ELF-1 (cell line): ENCODE results near the gene GRIK3.

Source experiments
- DNase-seq: peaks from one replicate; pipeline ENCODE4 v3.0.0-alpha.2; 2016; ENCODE audit warnings: low read depth, low spot score

The GRIK3 gene

DNA sequence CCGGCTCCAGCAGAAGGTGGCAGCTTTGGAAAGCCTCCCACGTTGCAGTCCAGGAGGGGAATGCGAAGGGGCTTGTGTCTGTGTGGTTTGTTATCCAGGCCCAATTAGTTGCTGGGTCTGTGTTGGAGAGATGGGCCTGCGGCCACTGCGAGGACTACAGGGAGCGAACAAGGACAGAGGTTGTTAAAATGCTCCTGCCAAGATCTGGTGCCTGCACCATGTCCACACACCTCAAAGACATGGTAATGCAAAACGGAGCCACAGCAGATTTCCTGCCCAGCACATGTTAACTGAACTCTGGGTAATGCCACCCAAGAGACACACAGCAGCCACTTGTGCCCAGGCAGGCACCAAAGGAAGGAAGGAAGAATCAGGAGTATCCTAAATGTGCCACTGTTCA is 18.6 kb downstream of the GRIK3 start:
- DNase-seq, result no peak

DNA sequence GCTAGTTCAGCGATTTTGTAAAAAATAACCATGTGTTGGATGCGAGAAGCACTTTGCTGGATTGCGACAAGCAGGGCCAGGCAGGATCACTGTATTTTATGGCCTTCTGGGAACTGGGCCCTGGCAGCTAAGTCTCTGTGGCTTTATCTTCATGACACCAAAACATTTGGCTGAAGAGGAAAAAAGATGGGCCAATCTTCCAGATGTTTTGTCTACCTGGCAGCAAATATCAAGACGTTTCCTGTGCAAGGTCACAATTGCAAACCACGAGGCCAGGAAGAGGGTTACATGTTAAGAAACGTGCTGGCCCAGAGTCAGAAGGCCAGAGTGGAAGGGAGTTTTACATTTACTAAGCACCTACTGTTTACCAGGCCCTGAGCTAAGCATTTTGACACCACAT is 22.1 kb downstream of the GRIK3 start:
- no peak for DNase-seq

DNA sequence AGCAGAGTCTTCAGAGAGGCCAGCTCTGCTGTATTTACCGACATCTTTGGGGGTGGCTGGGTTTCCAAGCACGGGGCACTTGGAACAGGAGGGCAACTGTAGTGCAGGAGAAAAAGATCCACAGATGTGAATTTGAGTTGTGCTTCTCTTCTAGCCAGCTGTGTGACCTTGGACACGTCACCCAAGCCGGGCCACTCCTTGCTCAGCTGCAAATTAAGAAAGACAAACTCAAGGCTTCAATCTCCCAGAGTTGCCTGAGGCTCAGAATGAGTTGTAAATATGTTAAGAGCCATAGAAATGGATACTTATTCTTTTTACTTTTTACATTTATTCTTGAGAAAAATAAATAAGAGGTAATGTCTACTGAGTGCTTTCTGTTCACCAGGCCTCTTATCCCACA is 24.3 kb downstream of the GRIK3 start:
- DNase-seq, result no peak

GRCh38 chr1:37009521-37009920 is 24.8 kb downstream of the GRIK3 start:
- DNase-seq, result no peak

DNA sequence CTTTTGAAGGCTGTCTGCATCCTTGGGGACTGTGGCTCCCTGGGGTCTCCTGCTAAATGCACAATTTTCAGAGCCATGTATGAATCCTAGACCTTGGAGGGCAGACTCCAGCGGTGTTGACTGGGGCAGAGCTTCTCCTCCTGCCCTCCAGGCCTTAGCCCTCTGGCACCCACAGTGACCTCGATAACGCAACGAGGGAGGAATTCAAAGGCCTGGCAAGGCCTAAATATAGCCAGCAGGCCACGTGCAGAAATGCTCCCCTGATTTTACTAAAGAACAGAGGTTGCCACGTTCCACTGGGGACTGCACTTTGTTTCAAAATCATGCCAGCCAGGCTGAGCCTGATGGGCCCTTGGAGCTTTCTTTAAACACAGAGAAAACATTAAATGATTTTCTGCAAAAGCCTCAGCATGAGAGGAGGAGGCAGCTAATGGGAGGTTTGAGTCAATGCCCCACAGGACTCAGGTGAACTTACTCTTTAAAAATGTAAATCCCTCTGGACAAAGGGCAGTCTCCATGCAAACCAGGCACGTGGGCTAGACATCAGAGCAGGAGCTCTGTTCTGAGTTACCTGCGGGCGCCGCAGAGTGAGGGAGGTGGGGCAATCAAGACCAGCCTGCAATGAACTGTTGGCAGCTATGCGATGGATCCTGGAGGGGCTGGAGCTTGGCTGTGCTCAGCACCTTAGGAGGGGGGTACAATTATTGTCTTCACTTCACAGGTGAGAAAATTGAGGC is 28.0 kb downstream of the GRIK3 start:
- DNase-seq, result no peak

- no peak for DNase-seq
Observed at GRCh38 chr1:37002898-37003297, 31.4 kb downstream of the GRIK3 start.

- no peak for DNase-seq
Observed at GRCh38 chr1:37001703-37002102, 32.6 kb downstream of the GRIK3 start.

GRCh38 chr1:36996106-36996505 is 38.2 kb downstream of the GRIK3 start:
- DNase-seq, result no peak

DNA sequence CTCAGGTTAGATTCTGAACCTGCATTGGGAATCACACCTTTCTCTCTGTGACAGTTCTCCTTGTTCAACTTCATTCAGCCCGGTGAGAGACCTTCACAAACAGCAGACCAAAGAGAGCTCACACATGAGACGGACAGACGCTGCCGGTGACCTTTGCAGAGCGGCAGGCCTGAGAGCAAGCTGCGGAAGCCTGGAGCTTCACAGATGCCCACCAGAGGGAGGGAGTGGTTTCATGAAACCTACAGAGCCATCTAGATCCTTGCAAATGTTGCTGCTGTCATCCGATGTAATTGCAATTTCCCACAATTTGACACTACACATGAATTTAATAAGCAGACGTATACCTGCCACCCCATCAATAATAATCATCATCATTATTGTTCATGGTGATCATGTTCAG is 39.4 kb downstream of the GRIK3 start:
- DNase-seq, result no peak

- no peak for DNase-seq
Observed at GRCh38 chr1:36994294-36994693, 40.0 kb downstream of the GRIK3 start.

DNA sequence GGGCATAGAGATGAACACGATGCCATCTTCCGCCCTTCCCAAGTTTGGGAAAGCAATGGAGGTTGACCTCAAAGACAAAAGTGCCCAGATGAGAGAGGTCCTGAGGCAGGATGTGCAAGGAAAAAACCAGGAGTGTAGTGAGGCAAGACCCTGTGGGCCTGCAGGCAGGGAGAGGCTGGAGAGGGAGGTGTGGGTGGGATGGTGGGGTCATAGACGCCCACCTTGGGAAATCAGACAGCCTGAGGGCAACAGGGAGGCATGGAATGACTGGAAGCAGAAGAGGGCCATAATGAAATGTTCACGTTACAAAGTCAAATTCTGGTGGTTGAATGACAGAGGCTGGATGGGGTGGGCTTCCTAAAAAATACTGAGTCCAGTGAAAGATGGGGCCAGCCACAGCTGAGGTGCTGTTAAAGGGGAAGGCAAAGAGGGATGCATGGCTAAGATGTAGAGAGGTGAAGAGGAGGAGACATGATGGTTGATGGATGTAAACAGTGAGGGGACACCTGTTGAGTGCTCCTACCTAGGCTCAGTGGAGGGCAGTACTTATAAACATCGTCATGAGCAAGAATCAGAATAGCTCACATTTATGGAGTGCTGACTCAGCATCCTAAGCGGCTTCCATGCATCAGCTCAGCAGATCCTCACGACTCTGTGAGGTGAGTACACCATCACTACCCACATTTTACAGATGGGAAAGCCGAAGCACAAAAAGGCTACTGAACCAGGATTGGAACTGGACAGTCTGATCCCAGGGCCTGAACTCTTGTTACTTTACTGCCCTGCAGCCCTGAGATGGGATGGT is 42.0 kb downstream of the GRIK3 start:
- DNase-seq, result no peak

GRCh38 chr1:36991551-36991950 is 42.8 kb downstream of the GRIK3 start:
- no peak for DNase-seq

DNA sequence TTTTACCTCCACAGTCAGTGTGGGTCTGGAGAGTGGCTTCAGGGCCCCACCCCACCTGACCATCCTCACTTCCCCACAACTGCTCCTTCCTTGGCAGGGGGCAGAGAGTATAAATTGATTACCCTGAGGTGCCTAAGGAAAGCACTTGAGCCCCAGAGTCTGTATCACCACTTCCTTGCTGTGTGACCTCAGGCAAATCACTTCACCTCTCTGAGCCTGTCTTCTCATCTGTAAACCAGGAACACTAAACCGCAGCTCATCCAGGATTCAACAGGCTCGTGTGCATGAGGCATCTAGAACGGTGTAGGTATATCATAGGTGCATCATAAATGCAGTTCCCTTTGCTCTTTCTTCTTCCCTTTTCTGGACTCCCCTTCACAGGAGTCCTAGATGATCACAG is 43.4 kb downstream of the GRIK3 start:
- DNase-seq, result no peak

DNA sequence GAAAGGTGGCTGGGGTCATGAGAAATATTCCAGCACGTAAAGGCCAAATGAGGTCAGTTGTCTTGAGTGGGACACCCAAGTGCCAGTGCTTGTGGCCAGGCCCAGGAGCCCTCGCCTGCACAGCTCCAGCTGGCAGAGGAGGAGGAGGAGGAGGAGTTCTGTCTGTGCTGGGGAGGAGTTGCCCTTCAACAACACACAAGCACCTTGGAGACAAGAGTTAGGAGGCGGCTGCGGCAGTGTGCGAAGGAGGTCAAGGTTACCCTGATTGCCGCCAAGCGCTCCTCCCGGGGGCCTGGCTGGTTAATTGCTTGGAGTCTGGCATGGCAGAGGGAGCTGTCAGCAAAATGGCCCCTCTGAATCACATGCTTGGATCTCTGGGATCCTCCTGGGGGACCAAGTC is 45.1 kb downstream of the GRIK3 start:
- DNase-seq, result no peak

GRCh38 chr1:36988741-36989193 is 45.5 kb downstream of the GRIK3 start:
- no peak for DNase-seq

DNA sequence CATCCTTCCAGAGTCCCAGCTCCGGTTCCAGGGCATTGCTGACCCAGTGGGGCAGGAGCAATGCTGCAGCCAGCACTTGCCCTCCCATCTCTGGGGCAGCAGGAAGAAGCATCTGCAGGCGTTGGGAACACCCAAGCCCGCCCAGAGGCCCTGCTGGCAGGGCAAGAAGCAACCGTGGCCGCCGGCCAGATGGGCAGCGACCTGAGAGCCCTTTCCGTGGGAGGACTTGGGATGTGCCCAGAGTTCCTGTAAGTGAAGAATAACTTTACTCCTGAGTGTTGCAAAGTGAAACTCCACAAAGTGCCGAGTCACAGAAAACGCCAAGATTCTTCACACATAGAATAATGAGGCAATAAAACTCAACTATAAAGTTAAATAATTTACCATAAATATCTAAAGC is 46.0 kb downstream of the GRIK3 start:
- DNase-seq, result no peak

- DNase-seq, result no peak
Observed at GRCh38 chr1:36987276-36987675, 47.0 kb downstream of the GRIK3 start.

GRCh38 chr1:36986241-36986985 is 47.9 kb downstream of the GRIK3 start:
- DNase-seq, result no peak

GRCh38 chr1:36984675-36985074 is 49.6 kb downstream of the GRIK3 start:
- DNase-seq, result no peak

DNA sequence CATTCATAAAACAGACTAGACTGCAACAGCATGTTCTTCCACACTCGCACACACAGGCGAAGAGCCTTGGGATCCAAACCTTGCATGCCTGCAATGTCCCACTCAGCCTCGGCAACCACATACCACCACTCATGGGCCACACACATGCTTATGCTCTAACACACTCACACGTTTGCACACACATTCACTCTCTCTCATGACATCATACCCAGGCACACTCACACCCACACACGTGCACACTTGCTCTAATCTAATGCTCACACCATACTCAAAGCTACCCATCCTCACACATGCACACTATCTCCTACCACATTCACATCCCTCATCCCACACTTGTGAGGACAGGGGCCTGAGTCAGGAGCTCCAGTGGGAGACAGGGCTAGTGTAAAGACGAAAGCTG is 50.3 kb downstream of the GRIK3 start:
- DNase-seq, result no peak

DNA sequence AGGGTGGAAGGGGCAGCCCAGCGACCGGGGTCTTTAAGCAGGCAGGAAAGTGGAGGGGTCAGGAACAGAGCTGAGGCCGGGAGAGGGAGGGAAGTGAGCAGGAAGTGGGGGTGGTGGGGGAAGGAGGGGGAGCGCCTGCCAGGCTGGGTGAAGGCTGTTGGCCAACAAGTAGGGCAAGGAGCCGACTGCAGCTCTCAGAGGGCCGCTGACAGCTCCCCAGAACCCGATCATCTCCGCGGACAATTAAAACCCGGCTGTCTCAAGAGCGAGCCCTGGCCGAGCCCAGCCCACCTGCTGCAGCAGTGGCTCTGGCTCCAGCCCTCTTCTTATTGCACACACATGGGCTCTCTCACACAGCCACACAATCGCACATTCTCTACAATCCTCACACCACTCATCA is 51.6 kb downstream of the GRIK3 start:
- DNase-seq, result no peak
